GM12878 (cell line): ENCODE measurements around the gene TARBP2. TPM values are rescaled to one million over a fixed set of nuclear protein-coding genes. Genes with fewer than 3 reads are reported as not detected.

Source experiments
- BCL11A ChIP-seq: IDR thresholded peaks from 2 replicates; pipeline ENCODE4 v1.6.1; 2011; ENCODE audit warnings: low read depth, low read length
- BMI1 ChIP-seq: fragments of 450-650 bp; IDR thresholded peaks from 2 replicates; pipeline ENCODE4 v1.6.1; 2016; ENCODE audit warnings: mild to moderate bottlenecking, moderate library complexity, borderline replicate concordance
- EED ChIP-seq: sonication (generic); IDR thresholded peaks from 2 replicates; pipeline ENCODE4 v1.6.1; 2016; ENCODE audit warnings: antibody characterized with exemption, low read depth
- EGR1 ChIP-seq, 2 experiments: IDR thresholded peaks; 1 replicate in 1 of 2; 2 replicates in 1 of 2; pipeline ENCODE4 v1.6.1; 2011 to 2012; ENCODE audit warnings: low read depth in 2 of 2, low read length in 2 of 2, borderline replicate concordance in 1 of 2, mild to moderate bottlenecking in 1 of 2, moderate library complexity in 1 of 2
- ELK1 ChIP-seq: IDR thresholded peaks from 2 replicates; pipeline ENCODE4 v1.6.1; 2012; ENCODE audit warnings: low read depth, low read length, improper control_type of control experiment
- IRF3 ChIP-seq: fragments of 450-650 bp; IDR thresholded peaks from 2 replicates; pipeline ENCODE4 v1.6.1; 2014; ENCODE audit warnings: mild to moderate bottlenecking
- KLF5 ChIP-seq: fragments of 450-650 bp; IDR thresholded peaks from 2 replicates; pipeline ENCODE4 v1.6.1; 2014; ENCODE audit warnings: mild to moderate bottlenecking; ENCODE audit not compliant: partially characterized antibody
- MXI1 ChIP-seq: fragments of 150-350 bp; IDR thresholded peaks from 2 replicates; pipeline ENCODE4 v1.6.1; 2011; ENCODE audit warnings: low read depth, mild to moderate bottlenecking, inconsistent platforms, low read length, improper control_type of control experiment
- NR2C1 ChIP-seq: fragments of 450-650 bp; IDR thresholded peaks from 2 replicates; pipeline ENCODE4 v1.6.1; 2017; ENCODE audit warnings: antibody characterized with exemption, mild to moderate bottlenecking, moderate library complexity
- NR2C2 ChIP-seq: IDR thresholded peaks from 2 replicates; pipeline ENCODE4 v1.6.1; 2011; ENCODE audit warnings: borderline replicate concordance, low read depth; ENCODE audit not compliant: control insufficient read depth, insufficient read length
- PKNOX1 ChIP-seq: fragments of 450-650 bp; IDR thresholded peaks from 2 replicates; pipeline ENCODE4 v1.6.1; 2016; ENCODE audit warnings: mild to moderate bottlenecking
- RAD21 ChIP-seq: IDR thresholded peaks from 2 replicates; pipeline ENCODE4 v1.6.1; 2011; ENCODE audit warnings: mild to moderate bottlenecking, low read depth, low read length, moderate library complexity; ENCODE audit not compliant: insufficient read depth
- RELB ChIP-seq: fragments of 450-650 bp; IDR thresholded peaks from 2 replicates; pipeline ENCODE4 v1.6.1; 2017; ENCODE audit warnings: low read depth, mild to moderate bottlenecking, moderate library complexity
- REST ChIP-seq: IDR thresholded peaks from 2 replicates; pipeline ENCODE4 v1.6.1; 2012; ENCODE audit warnings: mild to moderate bottlenecking, low read depth, low read length
- SIN3A ChIP-seq: IDR thresholded peaks from 2 replicates; pipeline ENCODE4 v1.6.1; 2012; ENCODE audit warnings: low read depth, low read length, improper control_type of control experiment
- SREBF2 ChIP-seq: IDR thresholded peaks from 2 replicates; pipeline ENCODE4 v1.6.1; 2012; ENCODE audit warnings: mild to moderate bottlenecking, low read length
- TARDBP ChIP-seq: IDR thresholded peaks from 2 replicates; pipeline ENCODE4 v1.6.1; 2016; ENCODE audit warnings: borderline replicate concordance
- TCF12 ChIP-seq: IDR thresholded peaks from 2 replicates; pipeline ENCODE4 v1.6.1; 2011; ENCODE audit warnings: low read depth, mild to moderate bottlenecking, low read length
- ZNF24 ChIP-seq: fragments of 450-650 bp; IDR thresholded peaks from 2 replicates; pipeline ENCODE4 v1.6.1; 2017; ENCODE audit warnings: antibody characterized with exemption, mild to moderate bottlenecking
- ZSCAN29 ChIP-seq: fragments of 450-650 bp; IDR thresholded peaks from 2 replicates; pipeline ENCODE4 v1.6.1; 2017; ENCODE audit warnings: mild to moderate bottlenecking, moderate library complexity
- polyA plus RNA-seq, 11 experiments: library from polyadenylated mRNA; depleted of rRNA in 4 of 11; unstranded in 6 of 11; stranded (reverse) in 5 of 11; fragments of >200 nt; fragmentation: Nextera tagmentation in 4 of 11; fragmentation: Illumina TruSeq in 1 of 11; extraction: Ambion mirVana in 4 of 11; extraction: Trizol in 1 of 11; gene quantifications; 1 replicate in 1 of 11; 2 replicates in 10 of 11; pipeline versions ENCODE4 v1.2.1 to v1.2.3, GENCODE V29; 2011 to 2016; ENCODE audit warnings: inconsistent platforms in 2 of 11, missing spikeins in 2 of 11, low read depth in 1 of 11
- total RNA-seq, 4 experiments: library from RNA; depleted of rRNA in 3 of 4; stranded (reverse); fragments of >200 nt in 3 of 4; fragmentation: Illumina TruSeq in 1 of 4; extraction: Trizol in 1 of 4; gene quantifications; 2 replicates each; pipeline versions ENCODE4 v1.2.1 to v1.2.3, GENCODE V29; 2013 to 2021

Gene TARBP2
- total and polyA plus RNA-seq, 10 of the 15 experiments (the other 5 are each of a cell fraction or from before 2014, with no cell fraction given): 5.5 to 60.1 (median 36.8) TPM

- TF ChIP-seq PKNOX1: peak; percentile 31
- TF ChIP-seq NR2C1: peak; percentile 87
- 0 out of 2 replicates have a peak, but pooled peaks have one; percentile 65 for TF ChIP-seq SIN3A
- TF ChIP-seq MXI1: no peak; the same call in 1 of the 2 replicates
- TF ChIP-seq TCF12: no peak
- no peak for TF ChIP-seq KLF5
- TF ChIP-seq RELB: 0 out of 2 replicates have a peak, but pooled peaks have one; percentile 36
- TF ChIP-seq BCL11A: no peak
- no peak for TF ChIP-seq ZNF24
- peak; percentile 47; the same call in 1 of the 2 replicates for TF ChIP-seq ZSCAN29
- no peak for TF ChIP-seq SREBF2
- TF ChIP-seq ELK1: peak; percentile 36; the same call in 1 of the 2 replicates
- TF ChIP-seq EED: 0 out of 2 replicates have a peak, but pooled peaks have one; percentile 13
- TF ChIP-seq IRF3: no peak
- no peak for TF ChIP-seq NR2C2
- no peak for TF ChIP-seq BMI1
- no peak for TF ChIP-seq REST
- no peak for TF ChIP-seq RAD21
- TF ChIP-seq EGR1 (IDR thresholded peaks at IDR 0.05; ENCODE audit: borderline replicate concordance in 1 of 2, low read depth in 2 of 2, low read length in 2 of 2): peak in 1 of 2 experiments; percentile 39; a peak in 2 of 3 replicates
- peak; percentile 77; the same call in 1 of the 2 replicates for TF ChIP-seq TARDBP
Measured at GRCh38 chr12:53452159-53453077, 48.7 kb upstream of the TARBP2 start (continued).
